B cell (primary cell): ENCODE measurements around the gene COL13A1. TPM values are rescaled to one million over a fixed set of nuclear protein-coding genes. Genes with fewer than 3 reads are reported as not detected.

Experiments used
- ATAC-seq: fragments of 200-7000 bp; cut with Tn5 transposase; one replicate; pipeline ENCODE4 v1.10.0; 2021; ENCODE audit warnings: low read depth, mild to moderate bottlenecking, moderate number of reproducible peaks, moderate library complexity
- CTCF ChIA-PET: fragments of 350-600 bp; sonication (Branson Sonifier 250); formaldehyde crosslinking; loops from one replicate; lab custom pipeline; 2021; ENCODE audit warnings: antibody characterized with exemption, inconsistent platforms; lab: Charles Lee
- POLR2A ChIA-PET: fragments of 350-600 bp; sonication (Branson Sonifier 250); formaldehyde crosslinking; loops from one replicate; lab custom pipeline; 2021; ENCODE audit warnings: antibody characterized with exemption; lab: Charles Lee
- DNase-seq: peaks from one replicate; pipeline ENCODE4 v3.0.0; 2013
- H2AFZ ChIP-seq: 2 replicates; pipeline ENCODE4 v1.6.1; 2012; ENCODE audit warnings: mild to moderate bottlenecking, low read depth, low read length; ENCODE audit not compliant: insufficient read depth, poor library complexity, severe bottlenecking
- H3K27ac ChIP-seq, 2 donors: 1 replicate in 1 of 2; 2 replicates in 1 of 2; pipeline ENCODE4 v1.5.1; 2012 to 2013; ENCODE audit warnings: low read length in 2 of 2, mild to moderate bottlenecking in 2 of 2, moderate library complexity in 1 of 2
- H3K27me3 ChIP-seq, 4 experiments: fragments of 200-600 bp in 1 of 4; sonication (generic) in 1 of 4; replicated peaks in 1 of 4; 1 replicate in 2 of 4; 2 replicates in 2 of 4; pipeline versions ENCODE4 v1.6.1 to v1.7.0; 2013 to 2016; ENCODE audit warnings: low read length in 3 of 4, mild to moderate bottlenecking in 2 of 4, mixed read lengths in 1 of 4, moderate library complexity in 1 of 4; ENCODE audit not compliant: insufficient read depth in 4 of 4, control insufficient read depth in 3 of 4; ENCODE audit errors: control extremely low read depth in 1 of 4
- H3K36me3 ChIP-seq, 2 experiments: replicated peaks in 1 of 2; 1 replicate in 1 of 2; 2 replicates in 1 of 2; pipeline versions ENCODE4 v1.6.1 to v1.7.1; 2013; ENCODE audit warnings: low read length in 1 of 2; ENCODE audit not compliant: insufficient read depth in 2 of 2, control insufficient read depth in 1 of 2; ENCODE audit errors: control extremely low read depth in 1 of 2, extremely low read depth in 1 of 2
- H3K4me1 ChIP-seq, 2 donors: fragments of 200-600 bp in 1 of 2; sonication (generic) in 1 of 2; 1 replicate in 1 of 2; 2 replicates in 1 of 2; pipeline versions ENCODE4 v1.5.1 to v1.6.1; 2013 to 2017; ENCODE audit warnings: low read length in 2 of 2; ENCODE audit not compliant: control insufficient read depth in 2 of 2, insufficient read depth in 2 of 2
- H3K4me2 ChIP-seq: replicated peaks from 2 replicates; pipeline ENCODE3; 2012; ENCODE audit warnings: mild to moderate bottlenecking, low read depth, low read length; ENCODE audit not compliant: poor library complexity, severe bottlenecking
- H3K4me3 ChIP-seq, 5 experiments: fragments of 200-600 bp in 1 of 5; sonication (generic) in 1 of 5; 1 replicate in 3 of 5; 2 replicates in 2 of 5; pipeline versions ENCODE4 v1.5.1 to v1.7.0; 2011 to 2016; ENCODE audit warnings: low read length in 4 of 5, mild to moderate bottlenecking in 4 of 5, low read depth in 2 of 5, control low read depth in 1 of 5, moderate library complexity in 1 of 5; ENCODE audit not compliant: insufficient read depth in 1 of 5; ENCODE audit errors: control extremely low read depth in 1 of 5, extremely low read depth in 1 of 5
- H3K79me2 ChIP-seq: fragments of 200-600 bp; sonication (generic); one replicate; pipeline ENCODE4 v1.6.0; 2016; ENCODE audit warnings: low read length; ENCODE audit not compliant: control insufficient read depth, insufficient read depth
- H3K9ac ChIP-seq: fragments of 200-600 bp; sonication (generic); 2 replicates; pipeline ENCODE4 v1.6.1; 2017; ENCODE audit warnings: mild to moderate bottlenecking, low read length, moderate library complexity
- H3K9me3 ChIP-seq, 3 donors: one replicate each; pipeline versions ENCODE4 v1.6.1 to v1.7.1; 2013; ENCODE audit warnings: low read length in 2 of 3; ENCODE audit not compliant: control insufficient read depth in 2 of 3, insufficient read depth in 1 of 3; ENCODE audit errors: control extremely low read depth in 1 of 3
- H4K20me1 ChIP-seq: 2 replicates; pipeline ENCODE4 v1.6.0; 2012; ENCODE audit warnings: mild to moderate bottlenecking, low read length; ENCODE audit not compliant: insufficient read depth, control insufficient read depth, poor library complexity, severe bottlenecking
- H3K27ac Mint-ChIP-seq: one replicate; pipeline ENCODE4 v1.8.0; 2021; ENCODE audit warnings: mixed read lengths
- H3K27me3 Mint-ChIP-seq: one replicate; pipeline ENCODE4 v1.8.0; 2021; ENCODE audit warnings: mixed read lengths
- H3K4me1 Mint-ChIP-seq: one replicate; pipeline ENCODE4 v1.8.0; 2021; ENCODE audit warnings: mixed read lengths
- H3K4me3 Mint-ChIP-seq: one replicate; pipeline ENCODE4 v1.8.0; 2021; ENCODE audit warnings: mixed read lengths
- H3K9me3 Mint-ChIP-seq: one replicate; pipeline ENCODE4 v1.8.0; 2022; ENCODE audit warnings: mixed read lengths; ENCODE audit not compliant: insufficient read depth
- EZH2 ChIP-seq: IDR thresholded peaks from 2 replicates; pipeline ENCODE4 v1.6.1; 2012; ENCODE audit warnings: borderline replicate concordance, low read depth, mild to moderate bottlenecking, moderate library complexity, low read length; ENCODE audit not compliant: insufficient read depth, poor library complexity, severe bottlenecking
- WGBS: methylation state at CpG from one replicate; pipeline ENCODE4 v1.1.5; 2013; ENCODE audit warnings: missing lambda C conversion rate; ENCODE audit not compliant: insufficient coverage; 5-methylcytosine and 5-hydroxymethylcytosine counted together
- intact Hi-C: fragments of 100-400 bp; cut with micrococcal nuclease; formaldehyde crosslinking; loops from one replicate; pipeline ENCODE4 v1.10.0; 2022
- polyA plus RNA-seq: library from polyadenylated mRNA; depleted of rRNA; stranded (reverse); fragments of >200 nt; gene quantifications from 2 replicates; pipeline ENCODE4 v1.2.3, GENCODE V29; 2012
- total RNA-seq, 2 donors: library from RNA; stranded (reverse); fragments of 120-200 nt in 1 of 2; gene quantifications; 1 replicate in 1 of 2; 2 replicates in 1 of 2; pipeline versions ENCODE4 v1.2.3 to v1.2.4, GENCODE V29; 2013 to 2022
- TF ChIP-seq, protein P1 (sequence below): fragments of 200-600 bp; IDR thresholded peaks from one replicate; pipeline ENCODE4 v1.8.0; 2022; ENCODE audit warnings: antibody characterized with exemption, mild to moderate bottlenecking

Gene COL13A1
- total and polyA plus RNA-seq, 2 donors (not counting 1 experiment from before 2014, with no cell fraction given) = not detected

DNA sequence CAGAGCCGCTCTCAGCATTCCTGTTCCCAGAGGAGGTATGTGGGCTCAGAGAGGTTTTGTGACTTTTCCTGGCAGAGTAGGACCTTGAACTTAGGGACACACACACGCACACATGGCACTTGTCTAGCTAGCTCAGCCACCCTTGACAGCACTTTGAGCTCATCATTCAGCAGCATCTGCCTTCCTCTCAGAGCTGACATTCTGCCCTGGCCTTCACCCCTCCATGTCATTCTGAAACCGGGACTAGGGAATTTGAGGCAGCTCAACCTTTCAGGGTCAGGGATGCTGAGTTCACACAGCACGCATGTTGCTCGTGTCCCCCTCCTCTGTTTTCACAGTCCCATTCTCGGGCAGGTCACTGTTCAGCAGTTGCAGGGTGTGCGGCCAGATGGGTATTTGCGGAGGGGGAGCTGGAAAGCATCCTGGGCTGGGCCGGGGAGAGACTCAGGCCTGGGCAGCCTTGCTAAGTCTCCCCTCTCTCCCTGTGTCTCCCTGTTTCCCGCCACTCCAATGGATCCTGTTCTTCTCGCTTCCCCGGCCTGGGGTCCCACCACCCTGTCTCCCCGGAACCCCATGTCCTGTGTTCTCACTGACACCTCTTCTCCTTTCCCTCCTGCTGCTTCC, 78.0 kb downstream of the COL13A1 start:
- peaks cover 30% of the 10 kb centered on the region for H3K27me3 Mint-ChIP-seq
- Histone ChIP-seq H3K79me2 (no peaks in the 10 kb centered on the region), H3K4me1 (no peaks in the 10 kb centered on the region), H3K4me3 (no peak overlapping the region), H3K27ac (no peak overlapping the region), H3K27me3 (peaks cover 0 to 17% (median 1%) of the 10 kb centered on the region in 4 experiments), H3K9me3 (no peaks in the 10 kb centered on the region), H3K36me3 (no peaks in the 10 kb centered on the region), H3K4me2 (no peak overlapping the region), H2AFZ (no peak overlapping the region), H3K9ac (no peak overlapping the region), H4K20me1 (no peaks in the 10 kb centered on the region)
- H3K27ac Mint-ChIP-seq = no peak overlapping the region
- CTCF ChIA-PET = no interaction called here
- intact Hi-C loops = no loop called here
- H3K9me3 Mint-ChIP-seq = no peaks in the 10 kb centered on the region
- DNase-seq (no peak), ATAC-seq (no peak)
- POLR2A ChIA-PET = no interaction called here
- no peaks in the 10 kb centered on the region for H3K4me1 Mint-ChIP-seq
- TF ChIP-seq, protein P1, sequence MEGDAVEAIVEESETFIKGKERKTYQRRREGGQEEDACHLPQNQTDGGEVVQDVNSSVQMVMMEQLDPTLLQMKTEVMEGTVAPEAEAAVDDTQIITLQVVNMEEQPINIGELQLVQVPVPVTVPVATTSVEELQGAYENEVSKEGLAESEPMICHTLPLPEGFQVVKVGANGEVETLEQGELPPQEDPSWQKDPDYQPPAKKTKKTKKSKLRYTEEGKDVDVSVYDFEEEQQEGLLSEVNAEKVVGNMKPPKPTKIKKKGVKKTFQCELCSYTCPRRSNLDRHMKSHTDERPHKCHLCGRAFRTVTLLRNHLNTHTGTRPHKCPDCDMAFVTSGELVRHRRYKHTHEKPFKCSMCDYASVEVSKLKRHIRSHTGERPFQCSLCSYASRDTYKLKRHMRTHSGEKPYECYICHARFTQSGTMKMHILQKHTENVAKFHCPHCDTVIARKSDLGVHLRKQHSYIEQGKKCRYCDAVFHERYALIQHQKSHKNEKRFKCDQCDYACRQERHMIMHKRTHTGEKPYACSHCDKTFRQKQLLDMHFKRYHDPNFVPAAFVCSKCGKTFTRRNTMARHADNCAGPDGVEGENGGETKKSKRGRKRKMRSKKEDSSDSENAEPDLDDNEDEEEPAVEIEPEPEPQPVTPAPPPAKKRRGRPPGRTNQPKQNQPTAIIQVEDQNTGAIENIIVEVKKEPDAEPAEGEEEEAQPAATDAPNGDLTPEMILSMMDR = no peak
- TF ChIP-seq EZH2 = no peak
- no peak overlapping the region for H3K4me3 Mint-ChIP-seq
- 93% methylated on average over 13 of the region's 13 CpGs for WGBS

DNA sequence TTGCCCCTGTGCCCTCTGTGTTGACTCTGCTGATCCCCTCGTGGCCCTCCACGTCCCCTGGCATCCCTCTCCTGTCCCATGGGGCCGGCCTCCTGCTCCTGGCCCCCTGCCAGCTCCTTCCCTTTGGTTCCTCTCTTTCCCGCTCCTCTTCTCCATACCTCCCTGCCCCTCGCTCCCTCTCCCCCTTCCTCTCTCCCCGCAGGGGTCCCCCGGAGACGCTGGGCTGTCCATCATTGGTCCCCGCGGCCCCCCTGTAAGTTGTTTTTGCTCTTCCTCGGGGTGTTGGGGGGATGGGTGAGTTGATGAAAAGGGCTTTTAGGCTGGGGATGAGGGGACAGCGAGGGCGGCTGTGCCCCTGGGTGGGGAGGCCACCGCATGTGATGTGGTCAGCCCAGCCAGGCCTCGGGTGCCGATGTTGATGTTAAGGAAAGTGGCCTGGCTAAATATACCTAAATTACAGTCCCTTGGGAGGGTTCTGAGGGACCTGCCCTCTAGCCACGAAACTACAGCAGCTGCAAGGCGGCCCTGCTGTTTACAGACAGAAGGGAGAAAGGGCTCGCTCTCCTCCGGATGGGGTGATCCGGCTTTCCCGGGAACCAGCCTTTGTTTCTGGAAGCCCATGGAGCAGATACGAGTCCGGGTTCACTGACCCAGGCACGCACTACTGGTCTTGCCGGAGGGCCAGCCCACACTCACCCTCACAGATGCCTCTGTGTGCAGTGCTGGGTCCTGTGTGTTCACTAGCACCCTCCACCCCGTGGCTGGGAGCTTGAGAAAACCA, 78.8 kb downstream of the COL13A1 start:
- Histone ChIP-seq H3K4me2 (no peak overlapping the region), H4K20me1 (no peaks in the 10 kb centered on the region), H3K4me3 (no peak overlapping the region), H3K36me3 (no peaks in the 10 kb centered on the region), H3K4me1 (no peaks in the 10 kb centered on the region), H3K27me3 (peaks cover 0 to 17% (median 1%) of the 10 kb centered on the region in 4 experiments), H3K9ac (no peak overlapping the region), H3K9me3 (no peaks in the 10 kb centered on the region), H2AFZ (no peak overlapping the region), H3K27ac (no peak overlapping the region), H3K79me2 (no peaks in the 10 kb centered on the region)
- CTCF ChIA-PET = no interaction called here
- TF ChIP-seq EZH2 = no peak
- TF ChIP-seq, protein P1 = no peak
- Mint-ChIP-seq H3K27ac (no peak overlapping the region), H3K4me1 (no peaks in the 10 kb centered on the region), H3K4me3 (no peak overlapping the region), H3K27me3 (peaks cover 35% of the 10 kb centered on the region), H3K9me3 (no peaks in the 10 kb centered on the region)
- DNase-seq = no peak
- intact Hi-C loops = no loop called here
- ATAC-seq = no peak
- WGBS = 49% methylated on average over 15 of the region's 27 CpGs
- POLR2A ChIA-PET = no interaction called here
